GM19395 (cell line): ENCODE data around the gene MKNK2.

ENCODE experiments used
- ATAC-seq: cut with Tn5 transposase; IDR thresholded peaks from one replicate; pipeline ENCODE4 v1.9.1; 2021; ENCODE audit warnings: mild to moderate bottlenecking, moderate library complexity; ENCODE audit not compliant: unreplicated experiment

The MKNK2 gene

GRCh38 chr19:2080336-2080988 is 29.4 kb upstream of the MKNK2 start:
- ATAC-seq = no peak

- no peak for ATAC-seq
These were observed 28.8 kb upstream of the MKNK2 start for GRCh38 chr19:2079865-2080301.

GRCh38 chr19:2079076-2079864 is 28.2 kb upstream of the MKNK2 start:
- ATAC-seq = no peak

GRCh38 chr19:2077833-2078619 is 27.0 kb upstream of the MKNK2 start:
- ATAC-seq = no peak

- ATAC-seq = no peak
These were observed 26.4 kb upstream of the MKNK2 start for GRCh38 chr19:2077398-2077797.

GRCh38 chr19:2076526-2076944 is 25.5 kb upstream of the MKNK2 start:
- no peak for ATAC-seq

- no peak for ATAC-seq
These were observed 21.9 kb upstream of the MKNK2 start for GRCh38 chr19:2072757-2073551.

GRCh38 chr19:2070986-2071673 is 20.1 kb upstream of the MKNK2 start:
- ATAC-seq = no peak

GRCh38 chr19:2070436-2070827 is 19.4 kb upstream of the MKNK2 start:
- ATAC-seq = no peak

- no peak for ATAC-seq
These were observed 13.9 kb upstream of the MKNK2 start for GRCh38 chr19:2064788-2065524.

- ATAC-seq = no peak
These were observed 13.3 kb upstream of the MKNK2 start for GRCh38 chr19:2064395-2064787.

- ATAC-seq = no peak
These were observed 12.8 kb upstream of the MKNK2 start for GRCh38 chr19:2063824-2064223.

GRCh38 chr19:2062770-2063169 is 11.7 kb upstream of the MKNK2 start:
- no peak for ATAC-seq

GRCh38 chr19:2062389-2062729 is 11.3 kb upstream of the MKNK2 start:
- ATAC-seq = no peak

- peak; percentile 85 for ATAC-seq
These were observed 10.7 kb upstream of the MKNK2 start for GRCh38 chr19:2061495-2062388.

- ATAC-seq = peak; percentile 25
These were observed 9.9 kb upstream of the MKNK2 start for GRCh38 chr19:2060884-2061494.

GRCh38 chr19:2059422-2060201 is 8.6 kb upstream of the MKNK2 start:
- no peak for ATAC-seq
